ENCODE data around the gene AUTS2.

AUTS2 gene

GRCh38 chr7:69826283-69826682, 228.0 kb downstream of the AUTS2 start:
- no peak for DNase-seq

GRCh38 chr7:69827140-69827539, 228.9 kb downstream of the AUTS2 start:
- peak; percentile 51 for DNase-seq

GRCh38 chr7:69827558-69827957, 229.3 kb downstream of the AUTS2 start:
- DNase-seq: peak; percentile 77

- DNase-seq: no peak
Measured at GRCh38 chr7:69832356-69832755, 234.1 kb downstream of the AUTS2 start.

- DNase-seq: no peak
Measured at GRCh38 chr7:69833964-69834363, 235.7 kb downstream of the AUTS2 start.

GRCh38 chr7:69836702-69837101, 238.4 kb downstream of the AUTS2 start:
- DNase-seq: no peak

GRCh38 chr7:69837387-69838068, 239.3 kb downstream of the AUTS2 start:
- peak; percentile 94 for DNase-seq

- no peak for DNase-seq
Measured at GRCh38 chr7:69839782-69840181, 241.5 kb downstream of the AUTS2 start.

- no peak for DNase-seq
Measured at GRCh38 chr7:69840248-69840647, 242.0 kb downstream of the AUTS2 start.

- no peak for DNase-seq
Measured at GRCh38 chr7:69843653-69844052, 245.4 kb downstream of the AUTS2 start.

GRCh38 chr7:69844264-69844868, 246.1 kb downstream of the AUTS2 start:
- no peak for DNase-seq

- DNase-seq: no peak
Measured at GRCh38 chr7:69845721-69846495, 247.6 kb downstream of the AUTS2 start.

- DNase-seq: no peak
Measured at GRCh38 chr7:69847921-69848612, 249.8 kb downstream of the AUTS2 start.

- no peak for DNase-seq
Measured at GRCh38 chr7:69849268-69849667, 251.0 kb downstream of the AUTS2 start.

- DNase-seq: no peak
Measured at GRCh38 chr7:69857014-69857413, 258.7 kb downstream of the AUTS2 start.

- no peak for DNase-seq
Measured at GRCh38 chr7:69858471-69858870, 260.2 kb downstream of the AUTS2 start.

- DNase-seq: no peak
Measured at GRCh38 chr7:69859342-69859741, 261.1 kb downstream of the AUTS2 start.

GRCh38 chr7:69860486-69860885, 262.2 kb downstream of the AUTS2 start:
- DNase-seq: no peak

- DNase-seq: no peak
Measured at GRCh38 chr7:69860941-69861622, 262.8 kb downstream of the AUTS2 start.

- no peak for DNase-seq
Measured at GRCh38 chr7:69862413-69863064, 264.3 kb downstream of the AUTS2 start.

GRCh38 chr7:69864274-69864673, 266.0 kb downstream of the AUTS2 start:
- no peak for DNase-seq

GRCh38 chr7:69864822-69865221, 266.5 kb downstream of the AUTS2 start:
- no peak for DNase-seq
